Endometrial microvascular endothelial cells (primary cell): ENCODE results near the gene CBX1. TPM values are rescaled to one million over a fixed set of nuclear protein-coding genes. Genes with fewer than 3 reads are reported as not detected.
"Not testable (repeated sequence)": the region's sequence is repeated elsewhere in the genome, so short reads cannot be mapped to it uniquely, and the experiment has no call there.

Experiments used
- in situ Hi-C: cut with HindIII; loops from 2 replicates; pipeline ENCODE4 v1.10.0; 2017; ENCODE audit warnings: low sequenced_read_pairs, low pct_unique_long_range_greater_than_20kb; ENCODE audit errors: inconsistent ontology term
- total RNA-seq: library from RNA; depleted of rRNA; stranded (reverse); fragments of >200 nt; gene quantifications from one replicate; pipeline ENCODE4 v1.2.3, GENCODE V29; 2015; ENCODE audit errors: inconsistent ontology term

The CBX1 gene
- total RNA-seq, 1 donor from 2014 or later = 58.4 TPM

DNA sequence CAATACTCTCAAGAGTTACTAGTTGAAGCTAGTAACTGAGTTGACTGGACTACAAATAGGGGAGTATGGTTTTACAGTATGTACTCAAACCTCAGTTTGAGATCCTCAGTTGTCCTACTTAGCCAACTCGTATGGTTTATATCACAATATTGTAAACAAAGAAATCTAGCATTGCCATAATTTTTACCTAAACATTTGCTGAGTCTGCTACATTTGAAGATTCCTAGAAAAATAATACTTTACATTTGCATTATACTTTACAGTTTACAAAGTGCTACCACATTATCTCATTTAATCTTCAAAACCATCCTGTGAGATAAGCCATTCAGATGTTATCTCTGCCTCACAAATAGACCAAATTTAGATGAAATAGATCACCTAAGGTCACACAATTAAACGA lies 16.3 kb downstream of the CBX1 start:
- in situ Hi-C loops = no loop called here

DNA sequence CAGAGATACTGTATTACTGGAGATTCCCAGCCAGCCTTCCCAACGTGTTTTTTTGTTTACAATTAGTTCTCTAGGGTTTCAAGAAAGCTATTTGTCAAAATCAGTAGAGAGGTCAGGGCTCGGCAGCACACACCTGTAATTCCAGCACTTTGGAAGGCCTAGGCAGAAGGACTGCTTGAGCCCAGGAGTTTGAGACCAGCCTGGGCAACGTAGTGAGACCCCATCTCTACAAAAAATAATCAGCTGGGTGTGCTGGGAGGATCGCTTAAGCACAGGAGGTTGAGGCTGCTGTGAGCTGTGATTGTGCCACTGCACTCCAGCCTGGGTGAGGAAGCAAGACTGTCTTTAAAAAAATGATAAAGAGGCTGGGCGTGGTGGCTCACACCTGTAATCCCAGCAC lies 19.4 kb downstream of the CBX1 start:
- in situ Hi-C loops = no loop called here

- in situ Hi-C loops = not testable (repeated sequence)
These were observed 24.1 kb downstream of the CBX1 start for GRCh38 chr17:48077152-48077551.

DNA sequence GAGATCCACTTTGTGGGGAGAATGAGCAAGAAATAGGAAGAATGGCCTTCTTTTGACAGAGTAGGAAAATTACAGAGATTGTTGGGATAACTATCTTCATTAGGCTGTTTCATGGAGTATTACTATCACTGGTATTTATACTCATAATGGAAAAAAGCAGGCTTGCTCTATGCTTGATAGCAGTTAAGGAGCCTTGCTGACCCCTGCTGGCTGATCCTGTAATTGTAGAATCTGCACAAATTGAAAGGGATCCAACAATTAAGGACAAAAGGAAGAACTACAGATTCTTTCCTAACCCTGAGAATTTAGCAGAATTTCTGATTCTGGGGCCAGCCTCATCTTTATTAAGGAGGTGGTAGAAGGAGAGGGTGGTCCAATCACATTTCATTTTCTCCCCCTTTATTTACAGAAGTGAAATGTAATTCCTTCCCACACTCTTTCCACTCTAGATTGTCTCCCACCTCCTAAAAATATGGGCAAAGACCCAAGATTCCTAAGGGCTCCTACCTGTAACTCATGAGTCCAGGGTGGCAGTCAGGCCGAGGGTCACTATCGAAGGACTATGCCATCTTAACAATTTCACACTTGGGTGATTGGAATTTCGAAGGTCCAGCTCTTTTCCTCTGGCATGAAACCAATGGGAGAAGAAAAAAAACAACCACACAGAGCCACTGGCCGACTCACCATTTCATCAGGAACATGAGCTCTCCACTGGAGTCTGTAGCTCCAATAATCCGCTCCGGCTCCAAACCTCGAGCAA lies 26.8 kb downstream of the CBX1 start:
- in situ Hi-C loops = no loop called here

- in situ Hi-C loops = not testable (repeated sequence)
These were observed 27.6 kb downstream of the CBX1 start for GRCh38 chr17:48073566-48074094.

- in situ Hi-C loops = not testable (repeated sequence)
These were observed 28.5 kb downstream of the CBX1 start for GRCh38 chr17:48072811-48073210.

DNA sequence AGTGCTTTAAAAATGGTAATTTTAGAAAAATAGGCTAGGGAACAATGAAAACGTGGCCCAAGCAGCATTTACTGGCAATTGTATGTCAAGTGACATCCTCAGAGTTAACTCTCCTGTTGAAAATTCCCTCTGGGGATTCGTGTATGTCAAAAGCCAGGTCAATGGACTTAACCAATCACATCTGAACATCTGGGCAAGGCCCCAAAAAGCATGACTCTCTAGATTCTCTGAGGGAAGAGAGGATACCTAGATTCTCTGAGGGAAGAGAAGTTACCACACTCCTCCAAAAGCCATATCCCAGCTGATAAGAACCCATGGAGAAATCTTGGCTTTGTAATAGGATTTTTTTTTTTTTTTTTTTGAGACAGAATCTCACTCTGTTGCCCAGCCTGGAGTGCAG lies 29.6 kb downstream of the CBX1 start:
- in situ Hi-C loops = no loop called here

DNA sequence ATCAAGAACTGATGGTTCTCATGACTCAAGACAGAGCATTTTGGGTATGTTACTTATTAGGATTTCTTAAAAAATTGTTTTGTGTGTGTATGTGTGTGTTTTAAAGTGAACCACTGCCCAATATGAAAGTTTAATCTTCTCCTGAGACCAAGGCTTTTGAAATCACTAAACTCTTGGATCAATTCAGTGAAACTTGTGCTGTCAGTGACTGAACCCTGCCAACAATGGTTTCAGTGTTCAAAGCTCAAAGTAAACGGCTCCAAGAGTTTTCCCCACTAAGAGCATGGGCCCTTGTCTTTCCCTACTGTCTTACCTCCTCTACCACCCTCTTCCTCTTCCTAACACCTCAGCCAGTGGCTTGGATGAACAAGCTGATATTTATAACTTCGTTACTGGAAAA lies 31.1 kb downstream of the CBX1 start:
- in situ Hi-C loops = no loop called here

- in situ Hi-C loops = no loop called here
These were observed 32.8 kb downstream of the CBX1 start for GRCh38 chr17:48068491-48068961.

DNA sequence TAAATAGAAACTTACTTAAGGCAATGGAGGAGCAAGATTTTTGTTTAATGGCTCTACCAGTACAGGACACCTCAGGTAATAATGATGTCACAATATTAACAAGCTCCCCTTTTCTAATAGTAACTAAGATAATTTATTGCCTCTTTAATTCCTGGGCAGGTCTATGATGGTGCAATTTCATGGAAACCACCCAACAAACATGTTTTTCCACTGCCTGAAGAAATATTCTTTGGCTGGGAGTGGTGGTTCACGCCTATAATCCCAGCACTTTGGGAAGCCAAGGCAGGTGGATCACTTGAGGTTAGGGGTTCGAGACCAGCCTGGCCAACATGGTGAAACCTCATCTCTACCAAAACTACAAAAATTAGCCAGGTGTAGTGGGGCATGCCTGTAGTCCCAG lies 33.5 kb downstream of the CBX1 start:
- in situ Hi-C loops = not testable (repeated sequence)

DNA sequence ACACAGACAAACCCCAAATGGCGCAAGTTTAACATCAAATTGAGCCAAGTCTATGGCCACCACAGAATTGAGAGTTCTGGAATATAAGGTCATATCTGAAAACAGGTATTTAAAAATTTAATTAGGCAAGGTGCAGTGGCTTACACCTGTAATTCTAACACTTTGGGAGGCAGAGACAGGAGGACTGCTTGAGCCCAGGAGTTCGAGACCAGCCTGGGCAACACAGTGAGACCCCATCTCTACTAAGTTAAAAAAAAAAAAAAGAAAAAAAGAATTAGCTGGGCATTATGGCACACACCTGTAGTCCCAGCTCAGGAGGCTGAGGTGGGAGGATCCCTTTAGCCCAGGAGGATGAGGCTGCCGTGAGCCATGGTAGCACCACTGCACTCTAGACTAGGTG lies 34.0 kb downstream of the CBX1 start:
- in situ Hi-C loops = no loop called here

GRCh38 chr17:48066656-48067055 lies 34.6 kb downstream of the CBX1 start:
- in situ Hi-C loops = no loop called here

DNA sequence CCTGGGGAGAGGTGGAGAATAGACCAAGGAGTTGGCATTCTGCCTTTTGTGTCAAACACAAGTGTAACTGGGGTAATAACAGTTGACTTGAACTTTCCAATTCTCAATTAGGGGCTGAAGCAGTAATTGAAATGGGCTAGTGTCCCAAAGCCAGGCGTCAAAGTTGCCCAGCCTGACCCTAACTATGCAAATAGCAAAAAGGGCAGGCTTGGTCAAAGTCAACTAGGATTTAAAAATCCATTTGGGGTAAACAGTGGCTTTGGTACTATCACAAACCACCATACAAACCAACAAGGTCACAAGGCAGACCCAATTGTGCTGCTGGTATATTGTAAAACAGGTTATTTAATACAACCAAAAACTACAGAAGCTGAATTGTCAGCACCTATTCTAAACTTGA lies 35.1 kb downstream of the CBX1 start:
- in situ Hi-C loops = no loop called here

DNA sequence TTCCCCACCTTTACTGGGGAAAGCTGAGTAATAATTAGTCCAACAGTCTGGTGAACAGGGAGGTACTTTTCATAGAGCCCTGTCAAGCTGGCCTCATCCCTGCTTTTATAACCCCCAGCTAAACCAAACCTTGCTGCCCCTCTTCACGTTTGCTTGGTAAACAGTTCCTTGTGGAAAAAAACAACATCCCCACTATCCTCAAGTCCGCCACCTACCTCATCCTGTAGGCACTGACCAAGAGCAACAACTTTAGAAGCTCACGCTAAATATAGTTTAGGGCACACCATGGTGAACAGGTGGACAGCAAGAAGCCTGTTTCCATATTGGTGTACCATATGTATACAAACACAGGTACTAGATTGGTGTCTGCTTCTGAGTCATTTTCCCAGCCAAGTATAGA lies 36.6 kb downstream of the CBX1 start:
- in situ Hi-C loops = no loop called here

DNA sequence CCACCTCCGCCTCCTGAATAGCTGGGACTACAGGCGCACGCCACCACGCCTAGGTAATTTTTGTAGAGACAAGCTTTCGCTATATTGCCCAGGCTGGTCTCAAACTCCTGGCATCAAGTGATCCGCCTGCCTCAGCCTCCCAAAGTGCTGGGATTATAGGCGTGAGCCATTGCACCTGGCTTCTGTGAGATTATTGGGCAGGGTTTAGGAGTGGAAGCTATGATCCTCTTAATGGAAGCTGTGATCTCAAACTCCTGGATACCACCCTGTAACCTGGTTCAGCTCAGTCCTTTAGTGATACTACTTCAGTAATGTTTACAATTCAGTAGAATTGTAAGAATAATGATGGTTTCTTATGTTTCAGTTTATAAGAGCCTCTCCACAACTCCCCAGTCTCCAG lies 39.0 kb downstream of the CBX1 start:
- in situ Hi-C loops = no loop called here

GRCh38 chr17:48060249-48060648 lies 41.0 kb downstream of the CBX1 start:
- in situ Hi-C loops = no loop called here

GRCh38 chr17:48059125-48059668 lies 42.1 kb downstream of the CBX1 start:
- in situ Hi-C loops = no loop called here

- in situ Hi-C loops = no loop called here
These were observed 42.7 kb downstream of the CBX1 start for GRCh38 chr17:48058393-48059124.

DNA sequence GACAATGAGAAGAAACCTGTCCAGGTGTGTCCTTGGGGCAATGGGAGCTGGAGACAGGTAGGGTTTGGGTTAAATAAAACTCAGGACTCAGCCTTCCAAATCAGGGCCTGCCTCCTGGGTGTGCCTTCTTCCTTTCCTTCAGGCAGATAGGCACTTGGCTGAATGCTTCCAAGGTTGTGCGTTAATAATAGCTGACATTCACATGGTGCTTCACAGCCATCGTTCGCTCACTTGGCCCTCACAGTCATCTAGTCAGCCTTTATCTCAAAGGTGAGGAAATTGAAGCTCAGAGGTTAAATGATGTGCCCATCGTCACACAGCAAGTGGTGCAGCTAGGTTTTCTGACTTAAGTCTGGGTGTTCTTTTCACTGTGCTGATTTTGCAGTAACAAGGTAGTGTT lies 43.7 kb downstream of the CBX1 start:
- in situ Hi-C loops = no loop called here

DNA sequence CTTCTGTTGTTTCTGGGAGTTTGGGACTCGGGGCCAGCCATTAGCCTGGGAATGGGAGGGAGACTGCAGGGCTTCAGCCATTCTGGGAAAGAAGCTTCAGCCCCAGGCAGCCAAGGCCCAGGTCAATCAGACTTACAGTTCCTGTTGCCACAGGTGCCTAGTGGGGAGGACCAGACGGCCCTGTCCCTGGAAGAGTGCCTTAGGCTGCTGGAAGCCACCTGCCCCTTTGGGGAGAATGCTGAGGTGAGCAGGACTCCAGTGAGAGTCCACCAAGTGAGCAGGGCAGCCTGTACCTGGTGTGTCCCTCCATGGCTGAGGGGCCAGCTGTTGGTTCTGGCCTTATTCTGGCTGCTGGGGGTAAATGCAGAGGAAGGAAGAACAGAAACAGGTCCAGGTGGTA lies 44.4 kb downstream of the CBX1 start:
- in situ Hi-C loops = no loop called here
